ENCODE results near the gene CHST1. TPM values are rescaled to one million over a fixed set of nuclear protein-coding genes. Genes with fewer than 3 reads are reported as not detected.

Gene CHST1
- total RNA-seq, 4 donors from 2014 or later = 3.3 to 6.9 (median 3.7) TPM

GRCh38 chr11:45679806-45680205 is 14.4 kb upstream of the CHST1 start:
- Histone ChIP-seq H3K27ac (replicated peaks in 1 of 4) (no peak overlapping the region), H3K4me1 (no peaks in the 10 kb centered on the region), H3K4me3 (no peak overlapping the region), H3K36me3 (no peaks in the 10 kb centered on the region), H3K9me3 (no peaks in the 10 kb centered on the region), H3K27me3 (peaks cover 0 to 7% (median 0%) of the 10 kb centered on the region in 4 donors)
- no peak for DNase-seq (ENCODE audit: extremely low spot score)
- intact Hi-C loops (cut with DNase I) = no loop called here
- no peak for TF ChIP-seq CTCF (IDR thresholded peaks at IDR 0.05)
- TF ChIP-seq POLR2AphosphoS5 (IDR thresholded peaks at IDR 0.05) = no peak
- TF ChIP-seq EP300 (IDR thresholded peaks at IDR 0.05) = no peak
- no peak for TF ChIP-seq POLR2A (IDR thresholded peaks at IDR 0.05; ENCODE audit: low read depth)
- 84% methylated on average over 7 of the region's 7 CpGs for WGBS

GRCh38 chr11:45678976-45679375 is 13.6 kb upstream of the CHST1 start:
- TF ChIP-seq POLR2AphosphoS5 (IDR thresholded peaks at IDR 0.05) = no peak
- TF ChIP-seq CTCF (IDR thresholded peaks at IDR 0.05) = no peak
- no peak for TF ChIP-seq EP300 (IDR thresholded peaks at IDR 0.05)
- no peak for TF ChIP-seq POLR2A (IDR thresholded peaks at IDR 0.05; ENCODE audit: low read depth)
- H3K27ac ChIP-seq (replicated peaks in 1 of 4) = no peak overlapping the region
- no peaks in the 10 kb centered on the region for H3K27me3 ChIP-seq
- intact Hi-C loops (cut with DNase I) = no loop called here
- H3K36me3 ChIP-seq = no peaks in the 10 kb centered on the region
- WGBS = 69% methylated on average over 5 of the region's 7 CpGs
- no peaks in the 10 kb centered on the region for H3K9me3 ChIP-seq
- no peaks in the 10 kb centered on the region for H3K4me1 ChIP-seq
- DNase-seq (ENCODE audit: extremely low spot score) = no peak
- no peak overlapping the region for H3K4me3 ChIP-seq

GRCh38 chr11:45677770-45678512 is 12.5 kb upstream of the CHST1 start:
- TF ChIP-seq CTCF (IDR thresholded peaks at IDR 0.05) = no peak
- TF ChIP-seq POLR2A (IDR thresholded peaks at IDR 0.05; ENCODE audit: low read depth) = no peak
- Histone ChIP-seq H3K9me3 (no peaks in the 10 kb centered on the region), H3K4me3 (no peak overlapping the region), H3K27ac (replicated peaks in 1 of 4) (no peak overlapping the region), H3K27me3 (no peaks in the 10 kb centered on the region), H3K4me1 (no peaks in the 10 kb centered on the region), H3K36me3 (no peaks in the 10 kb centered on the region)
- no peak for DNase-seq (ENCODE audit: extremely low spot score)
- intact Hi-C loops (cut with DNase I) = no loop called here
- 84% methylated on average over 7 of the region's 8 CpGs for WGBS

GRCh38 chr11:45676522-45677095 is 11.2 kb upstream of the CHST1 start:
- TF ChIP-seq POLR2AphosphoS5 (IDR thresholded peaks at IDR 0.05) (no peak), EP300 (IDR thresholded peaks at IDR 0.05) (no peak), POLR2A (IDR thresholded peaks at IDR 0.05; ENCODE audit: low read depth) (no peak), CTCF (IDR thresholded peaks at IDR 0.05) (no peak)
- intact Hi-C loops (cut with DNase I) = no loop called here
- DNase-seq (ENCODE audit: extremely low spot score) = no peak
- Histone ChIP-seq H3K9me3 (no peaks in the 10 kb centered on the region), H3K4me3 (no peak overlapping the region), H3K27ac (replicated peaks in 1 of 4) (no peak overlapping the region), H3K36me3 (no peaks in the 10 kb centered on the region), H3K27me3 (no peaks in the 10 kb centered on the region), H3K4me1 (no peaks in the 10 kb centered on the region)
- 98% methylated on average over 7 of the region's 7 CpGs for WGBS

All from esophagus muscularis mucosa (tissue), 4 donors.